ENCODE measurements around the gene TMEM119.
A peak's percentile ranks its signal among the peaks of the same experiment; 100 is the strongest.
"Not testable (repeated sequence)": the region's sequence is repeated elsewhere in the genome, so short reads cannot be mapped to it uniquely, and the experiment has no call there.

TMEM119 gene

GRCh38 chr12:108563136-108563803, 34.6 kb downstream of the TMEM119 start:
- Mint-ChIP-seq H3K27me3 (no peaks in the 10 kb centered on the region), H3K4me3 (peak overlapping the region; percentile 96 to 98), H3K27ac (peak overlapping the region; percentile 98 to 99), H3K36me3 (ENCODE audit: insufficient read depth) (peaks cover 74% of the 10 kb centered on the region), H3K9me3 (no peaks in the 10 kb centered on the region), H3K4me1 (ENCODE audit: low read depth in 2 of 2) (peaks cover 30 to 35% of the 10 kb centered on the region in 2 donors)
- DNase-seq: peak; percentile 84 to 86 (median 85)
- ATAC-seq (replicated peaks): peak; percentile 61

DNA sequence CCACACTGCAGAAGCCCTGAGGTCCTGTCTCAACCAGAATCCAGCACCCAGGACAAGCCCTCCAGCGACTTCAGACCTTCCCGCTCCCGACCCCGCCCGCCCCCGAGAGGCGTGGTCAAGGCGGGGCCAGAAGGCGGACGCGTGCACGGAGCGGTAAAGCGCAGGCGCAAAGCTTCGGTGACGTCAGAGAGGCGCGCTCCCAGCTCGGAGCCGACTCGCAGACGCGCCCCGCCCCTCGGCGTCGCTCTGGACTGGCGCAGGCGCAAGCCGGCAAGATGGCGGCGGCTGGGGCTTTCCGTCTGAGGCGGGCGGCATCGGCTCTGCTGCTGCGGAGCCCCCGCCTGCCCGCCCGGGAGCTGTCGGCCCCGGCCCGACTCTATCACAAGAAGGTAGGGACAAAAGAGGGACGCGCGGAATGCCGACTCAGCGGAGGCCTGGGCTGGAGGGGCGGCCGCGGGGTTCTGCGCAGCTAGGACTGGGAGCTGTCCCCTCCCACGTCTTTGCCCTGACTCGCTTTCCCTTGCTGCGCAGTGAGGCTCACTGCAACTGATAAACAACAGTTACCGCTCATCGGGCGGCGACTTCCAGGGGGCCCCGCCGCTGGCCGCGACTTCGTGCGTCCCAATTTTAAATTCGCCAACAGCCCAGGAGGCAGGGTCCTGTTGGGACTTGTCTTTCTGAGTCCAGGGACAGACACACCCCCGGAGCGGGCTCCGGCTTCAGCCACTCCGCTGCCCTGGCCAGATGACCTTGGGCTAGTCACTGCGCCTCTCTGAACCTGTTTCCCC, 35.3 kb downstream of the TMEM119 start, which contains the start of gene ISCU:
Gene ISCU, plus strand, starts transcription at position 249 of the 788 bp plus-strand sequence. Its CDS starts 27 bp downstream, at position 276.
- peaks cover 34 to 39% of the 10 kb centered on the region in 2 donors for H3K4me1 Mint-ChIP-seq (ENCODE audit: low read depth in 2 of 2)
- ATAC-seq (replicated peaks) (peak; percentile 64), DNase-seq (peak; percentile 98 to 100 (median 99))
- H3K27me3 Mint-ChIP-seq: no peaks in the 10 kb centered on the region
- peak within 1 kb of the TSS; percentile 96 to 98 for H3K4me3 Mint-ChIP-seq
- H3K27ac Mint-ChIP-seq: peak within 1 kb of the TSS; percentile 98 to 99
- no peaks in the 10 kb centered on the region for H3K9me3 Mint-ChIP-seq
- peaks cover 76% of the 10 kb centered on the region for H3K36me3 Mint-ChIP-seq (ENCODE audit: insufficient read depth)

DNA sequence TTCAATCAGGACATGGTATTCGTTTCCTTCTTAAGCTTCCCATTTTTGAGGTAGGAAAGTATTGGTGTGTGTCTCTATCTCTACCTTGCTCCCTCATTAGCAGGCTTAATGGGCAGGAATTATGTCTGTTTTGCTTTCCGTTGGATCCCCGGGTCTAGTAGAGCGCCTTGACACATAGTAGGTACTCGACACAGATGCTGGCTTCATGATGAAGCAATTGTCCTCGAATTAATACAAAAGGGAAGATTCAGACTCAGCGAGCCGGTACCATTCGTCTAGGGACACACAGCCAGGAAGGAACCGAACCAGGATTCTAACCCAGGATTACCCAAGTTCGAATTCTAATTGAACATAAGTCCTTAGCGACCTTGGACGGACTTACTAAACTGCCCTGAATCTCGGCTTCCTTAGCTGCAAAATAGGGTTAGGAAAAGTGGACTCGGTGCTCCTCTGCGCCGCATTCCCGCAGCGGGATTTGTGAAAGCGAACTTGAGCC, 36.0 kb downstream of the TMEM119 start:
- no peaks in the 10 kb centered on the region for H3K27me3 Mint-ChIP-seq
- H3K4me1 Mint-ChIP-seq (ENCODE audit: low read depth in 2 of 2): peaks cover 39 to 40% of the 10 kb centered on the region in 2 donors
- DNase-seq (no peak), ATAC-seq (replicated peaks) (peak; percentile 0)
- no peaks in the 10 kb centered on the region for H3K9me3 Mint-ChIP-seq
- H3K36me3 Mint-ChIP-seq (ENCODE audit: insufficient read depth): peaks cover 76% of the 10 kb centered on the region
- peak overlapping the region; percentile 98 to 99 for H3K27ac Mint-ChIP-seq
- H3K4me3 Mint-ChIP-seq: peak overlapping the region; percentile 96 to 98

DNA sequence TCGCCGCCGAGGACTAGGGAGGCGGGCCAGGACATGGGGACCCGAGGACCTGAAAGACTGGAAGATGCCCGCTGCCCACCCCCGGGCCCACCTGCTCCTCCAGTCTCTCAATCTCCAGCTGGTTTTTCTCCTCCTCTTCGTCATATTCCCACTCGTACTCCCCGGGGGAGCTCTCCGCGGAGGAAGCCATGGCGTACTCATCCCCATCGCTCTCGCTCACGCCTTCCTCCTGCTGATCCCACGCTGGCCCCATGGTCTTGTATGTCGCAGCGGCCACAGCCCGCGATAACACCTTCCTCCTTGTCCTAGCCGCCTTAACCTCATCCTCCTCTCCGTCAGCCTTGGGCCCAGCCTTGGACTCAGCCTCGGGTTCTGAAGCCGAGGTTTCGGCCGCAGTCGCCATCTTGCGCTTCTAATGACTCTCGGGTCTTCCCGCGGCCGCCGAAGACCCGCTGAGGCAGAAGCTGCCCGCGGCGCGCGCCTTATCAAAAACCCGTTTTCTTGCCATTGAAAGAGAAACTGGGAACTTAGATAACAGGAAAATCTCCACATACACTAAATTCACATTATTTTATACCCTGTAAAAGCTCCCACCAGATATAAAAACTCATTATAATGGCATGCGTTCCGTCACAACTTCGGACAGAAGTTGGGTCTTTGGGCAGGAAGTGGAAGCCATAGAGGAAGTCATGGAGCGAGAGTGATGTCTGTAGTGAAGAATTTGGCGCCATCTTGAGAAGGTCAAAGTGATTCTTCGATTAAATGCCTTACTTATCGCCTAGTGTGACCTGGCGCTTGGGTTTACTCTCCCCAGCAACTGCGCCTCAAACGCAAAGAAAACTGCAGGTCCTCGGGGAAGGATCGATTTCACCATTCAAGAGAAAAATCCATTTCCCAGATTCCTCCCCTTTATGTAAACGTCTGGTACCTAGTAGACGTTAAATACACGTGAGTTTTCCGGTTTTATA, 36.8 kb downstream of the TMEM119 start, which contains the start of gene SART3:
Gene SART3, minus strand, starts transcription at position 422 of the 968 bp plus-strand sequence. Its CDS starts 19 bp downstream, at position 403.
- Mint-ChIP-seq H3K36me3 (ENCODE audit: insufficient read depth) (peaks cover 76% of the 10 kb centered on the region), H3K27ac (peak within 1 kb of the TSS; percentile 98 to 99)
- peak; percentile 54 for ATAC-seq (replicated peaks)

GRCh38 chr12:108560321-108560721, 37.6 kb downstream of the TMEM119 start:
- Mint-ChIP-seq H3K9me3 (no peaks in the 10 kb centered on the region), H3K27ac (peak overlapping the region; percentile 98 to 99), H3K27me3 (no peaks in the 10 kb centered on the region), H3K4me1 (ENCODE audit: low read depth in 2 of 2) (peaks cover 44 to 54% of the 10 kb centered on the region in 2 donors), H3K4me3 (peak overlapping the region; percentile 96 to 98), H3K36me3 (ENCODE audit: insufficient read depth) (peaks cover 69% of the 10 kb centered on the region)
- DNase-seq (no peak), ATAC-seq (replicated peaks) (no peak)

More for the DNA sequence above, 36.8 kb downstream of the TMEM119 start, which contains the start of gene SART3:
- Mint-ChIP-seq H3K27me3 (no peaks in the 10 kb centered on the region), H3K4me1 (ENCODE audit: low read depth in 2 of 2) (peaks cover 44 to 47% of the 10 kb centered on the region in 2 donors), H3K9me3 (no peaks in the 10 kb centered on the region), H3K4me3 (peak within 1 kb of the TSS; percentile 96 to 98)
- DNase-seq: peak; percentile 76 to 85 (median 77)

GRCh38 chr12:108559748-108560147, 38.1 kb downstream of the TMEM119 start:
- Mint-ChIP-seq H3K9me3 (no peaks in the 10 kb centered on the region), H3K27me3 (no peaks in the 10 kb centered on the region), H3K36me3 (ENCODE audit: insufficient read depth) (peaks cover 64% of the 10 kb centered on the region), H3K4me1 (ENCODE audit: low read depth in 2 of 2) (peaks cover 47 to 55% of the 10 kb centered on the region in 2 donors), H3K4me3 (peak overlapping the region; percentile 96 to 98), H3K27ac (peak overlapping the region; percentile 98 to 99)
- ATAC-seq (replicated peaks) (no peak), DNase-seq (no peak)

GRCh38 chr12:108559007-108559655, 38.8 kb downstream of the TMEM119 start:
- Mint-ChIP-seq H3K4me3 (peak overlapping the region; percentile 96 to 98), H3K36me3 (ENCODE audit: insufficient read depth) (peaks cover 63% of the 10 kb centered on the region), H3K4me1 (ENCODE audit: low read depth in 2 of 2) (peaks cover 48 to 56% of the 10 kb centered on the region in 2 donors), H3K9me3 (no peaks in the 10 kb centered on the region), H3K27ac (peak overlapping the region; percentile 98 to 99), H3K27me3 (no peaks in the 10 kb centered on the region)
- no peak for DNase-seq
- ATAC-seq (replicated peaks): no peak

DNA sequence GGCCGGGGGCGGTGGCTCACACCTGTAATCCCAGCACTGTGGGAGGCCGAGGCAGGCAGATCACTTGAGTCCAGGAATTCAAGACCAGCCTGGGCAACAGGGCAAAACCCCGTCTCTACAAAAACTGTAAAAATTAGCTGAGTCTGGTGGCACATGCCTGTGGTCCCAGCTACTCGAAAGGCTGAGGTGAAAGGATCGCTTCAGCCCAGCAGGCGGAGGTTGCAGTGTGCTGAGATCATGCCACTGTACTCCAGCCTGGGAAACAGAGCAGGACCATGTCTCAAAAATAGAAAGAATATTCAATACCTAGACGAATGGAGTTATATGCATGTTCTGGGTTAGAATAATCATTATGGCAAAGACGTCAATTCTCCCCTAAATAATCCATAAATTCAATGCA, 42.5 kb downstream of the TMEM119 start:
- H3K4me3 Mint-ChIP-seq: peak overlapping the region in 1 of 2 donors; percentile 6
- peaks cover 35% of the 10 kb centered on the region for H3K36me3 Mint-ChIP-seq (ENCODE audit: insufficient read depth)
- H3K27me3 Mint-ChIP-seq; H3K27ac Mint-ChIP-seq; H3K9me3 Mint-ChIP-seq; ATAC-seq (replicated peaks); DNase-seq: not testable (repeated sequence)
- peaks cover 57 to 76% of the 10 kb centered on the region in 2 donors for H3K4me1 Mint-ChIP-seq (ENCODE audit: low read depth in 2 of 2)

GRCh38 chr12:108553799-108554198, 44.1 kb downstream of the TMEM119 start:
- DNase-seq (no peak), ATAC-seq (replicated peaks) (no peak)
- H3K4me3 Mint-ChIP-seq: peak overlapping the region; percentile 2 to 30
- peaks cover 52 to 71% of the 10 kb centered on the region in 2 donors for H3K4me1 Mint-ChIP-seq (ENCODE audit: low read depth in 2 of 2)
- H3K9me3 Mint-ChIP-seq: no peaks in the 10 kb centered on the region
- peak overlapping the region; percentile 39 to 65 for H3K27ac Mint-ChIP-seq
- H3K36me3 Mint-ChIP-seq (ENCODE audit: insufficient read depth): peaks cover 38% of the 10 kb centered on the region
- no peaks in the 10 kb centered on the region for H3K27me3 Mint-ChIP-seq

GRCh38 chr12:108551535-108551934, 46.3 kb downstream of the TMEM119 start:
- Mint-ChIP-seq H3K9me3 (no peaks in the 10 kb centered on the region), H3K27me3 (no peaks in the 10 kb centered on the region), H3K36me3 (ENCODE audit: insufficient read depth) (peaks cover 46% of the 10 kb centered on the region), H3K4me1 (ENCODE audit: low read depth in 2 of 2) (peaks cover 40 to 58% of the 10 kb centered on the region in 2 donors), H3K4me3 (peak overlapping the region; percentile 9 to 55), H3K27ac (peak overlapping the region; percentile 19 to 76)
- ATAC-seq (replicated peaks) (no peak), DNase-seq (no peak)

DNA sequence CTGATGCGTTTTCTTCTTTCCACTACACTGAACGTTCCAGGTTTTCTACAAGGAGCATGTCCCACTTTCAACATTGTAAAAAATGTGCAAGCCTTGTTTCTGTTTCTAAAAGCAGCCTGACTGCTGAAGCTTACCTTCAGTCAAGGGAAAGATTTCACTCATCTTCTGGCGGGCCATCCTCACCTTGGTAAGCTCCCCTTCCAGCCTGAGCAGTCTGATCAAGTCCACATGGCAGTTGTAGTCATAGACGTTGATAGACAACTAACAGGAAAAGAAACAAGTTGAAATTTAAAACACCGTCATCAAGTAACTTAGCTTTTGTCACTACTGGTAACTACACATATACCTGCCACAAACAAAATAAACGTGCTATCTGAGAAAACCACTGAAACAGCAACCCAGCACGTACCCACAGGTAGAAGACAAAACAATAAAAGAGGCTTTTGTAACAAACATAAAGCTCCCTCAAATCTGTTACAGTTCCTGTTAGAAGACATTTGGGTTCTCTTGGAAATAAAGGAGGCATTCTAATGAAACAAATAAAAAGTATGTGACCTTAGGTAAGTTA, 48.8 kb downstream of the TMEM119 start:
- H3K36me3 Mint-ChIP-seq (ENCODE audit: insufficient read depth): peaks cover 66% of the 10 kb centered on the region
- H3K4me1 Mint-ChIP-seq (ENCODE audit: low read depth in 2 of 2): peaks cover 35 to 43% of the 10 kb centered on the region in 2 donors
- H3K9me3 Mint-ChIP-seq: no peaks in the 10 kb centered on the region
- DNase-seq (no peak), ATAC-seq (replicated peaks) (no peak)
- peak overlapping the region in 1 of 2 donors; percentile 19 for H3K27ac Mint-ChIP-seq
- H3K27me3 Mint-ChIP-seq: no peaks in the 10 kb centered on the region
- H3K4me3 Mint-ChIP-seq: no peak overlapping the region

DNA sequence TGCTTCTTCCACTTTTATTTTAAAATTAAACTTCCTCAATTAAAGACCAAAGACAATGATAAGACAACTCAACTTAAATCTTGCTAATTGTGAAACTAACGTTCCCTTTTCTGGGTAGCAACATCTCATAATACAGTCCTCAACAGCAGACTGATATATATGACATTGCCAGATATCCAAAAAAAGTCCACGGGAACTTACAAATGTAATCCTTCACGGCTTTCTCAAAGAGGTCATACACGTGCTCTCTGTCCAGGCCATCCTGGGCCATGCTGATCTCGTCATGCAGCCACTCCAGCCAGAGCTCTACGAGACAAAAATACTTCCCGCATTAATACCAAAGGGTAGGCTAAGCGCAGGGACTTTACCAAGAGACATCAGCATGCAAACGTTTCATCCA, 50.2 kb downstream of the TMEM119 start:
- Mint-ChIP-seq H3K27ac (peak overlapping the region in 1 of 2 donors; percentile 52), H3K4me3 (no peak overlapping the region), H3K27me3 (no peaks in the 10 kb centered on the region), H3K4me1 (ENCODE audit: low read depth in 2 of 2) (peaks cover 29 to 30% of the 10 kb centered on the region in 2 donors), H3K9me3 (no peaks in the 10 kb centered on the region), H3K36me3 (ENCODE audit: insufficient read depth) (peaks cover 73% of the 10 kb centered on the region)
- DNase-seq (no peak), ATAC-seq (replicated peaks) (no peak)

All from effector memory CD8-positive, alpha-beta T cell (primary cell).